Left lung (tissue), 14 donors: ENCODE data around the gene CABLES1. TPM values are rescaled to one million over a fixed set of nuclear protein-coding genes. Genes with fewer than 3 reads are reported as not detected.
"Not testable (repeated sequence)": the region's sequence is repeated elsewhere in the genome, so short reads cannot be mapped to it uniquely, and the experiment has no call there.

Experiments used
- ATAC-seq: fragments of 200-7000 bp; cut with Tn5 transposase; one replicate; pipeline ENCODE4 v1.9.1; 2020; ENCODE audit warnings: moderate library complexity
- DNase-seq, 4 donors: peaks; one replicate each; pipeline ENCODE4 v3.0.0-alpha.2; 2013 to 2020
- H3K27ac ChIP-seq, 2 donors: fragments of 200-600 bp; sonication (generic) in 1 of 2; one replicate each; pipeline versions ENCODE4 v1.5.0 to v1.8.0; 2020 to 2021
- H3K27me3 ChIP-seq, 2 donors: fragments of 200-600 bp; sonication (generic) in 1 of 2; one replicate each; pipeline versions ENCODE4 v1.5.0 to v1.8.0; 2020 to 2021
- H3K36me3 ChIP-seq, 2 donors: fragments of 200-600 bp; sonication (generic) in 1 of 2; one replicate each; pipeline versions ENCODE4 v1.5.0 to v1.8.0; 2020 to 2021
- H3K4me1 ChIP-seq, 2 donors: fragments of 200-600 bp; one replicate each; pipeline ENCODE4 v1.8.0; 2021
- H3K4me3 ChIP-seq, 2 donors: fragments of 200-600 bp; sonication (generic) in 1 of 2; one replicate each; pipeline versions ENCODE4 v1.5.0 to v1.8.0; 2020 to 2021; ENCODE audit warnings: mild to moderate bottlenecking in 1 of 2
- H3K9me3 ChIP-seq, 2 donors: fragments of 200-600 bp; sonication (generic) in 1 of 2; one replicate each; pipeline versions ENCODE4 v1.5.0 to v1.8.0; 2020 to 2021
- CTCF ChIP-seq, 2 donors: fragments of 200-600 bp; sonication (generic) in 1 of 2; IDR thresholded peaks; one replicate each; pipeline versions ENCODE4 v1.5.0 to v1.8.0; 2021; ENCODE audit warnings: antibody characterized with exemption in 2 of 2
- intact Hi-C, 2 donors: fragments of 100-400 bp; cut with DNase I; formaldehyde crosslinking; loops; one replicate each; pipeline versions ENCODE4 v1.11.2 to v1.14.2; 2022
- long read RNA-seq, 12 donors: library from polyadenylated mRNA in 2 of 12; unstranded in 2 of 12; transcript quantifications; one replicate each; pipeline ENCODE4 v2.0.0 and lab custom pipeline, GENCODE V29; 2019 to 2026
- polyA plus RNA-seq, 6 donors: library from polyadenylated mRNA; unstranded; fragments of 120-200 nt; gene quantifications; one replicate each; pipeline ENCODE4 v1.2.1, GENCODE V29; 2013; ENCODE audit not compliant: insufficient read length in 6 of 6
- total RNA-seq, 2 donors: library from RNA; stranded (reverse); fragmentation: NEBNext Ultra II Directional; extraction: Animal tissue kit (Norgen Biotek cat#: 25700); gene quantifications; one replicate each; pipeline ENCODE4 v1.2.1, GENCODE V29; 2021
- donor health status: DM: no; HTN: yes; CAD: no.
- donor health status: DM: no; HTN: no; CAD: no.

CABLES1 gene
- 10 to 100 TPM; 21.9 to 35.4 TPM for total RNA-seq
- polyA plus RNA-seq, result 10 to 100 TPM; 52.5 to 84.5 (median 81.5) TPM
- long read RNA-seq, donor 1, full-length matches to known transcripts, result 27 of 58 reads
- long read RNA-seq, donor 1, partial matches to known transcripts, result 31 of 58 reads
- long read RNA-seq, donor 1, other reads (novel, unspliced or antisense), result 0 of 58 reads
- long read RNA-seq, donor 2, full-length matches to known transcripts, result 15 of 29 reads
- long read RNA-seq, donor 2, partial matches to known transcripts, result 14 of 29 reads
- long read RNA-seq, donor 2, other reads (novel, unspliced or antisense), result 0 of 29 reads
- long read RNA-seq, donor 3, full-length matches to known transcripts, result 12 of 17 reads
- long read RNA-seq, donor 3, partial matches to known transcripts, result 5 of 17 reads
- long read RNA-seq, donor 3, other reads (novel, unspliced or antisense), result 0 of 17 reads
- long read RNA-seq, donor 4, partial matches to known transcripts, result 2 of 8 reads
- long read RNA-seq, donor 4, other reads (novel, unspliced or antisense), result 6 of 8 reads
- long read RNA-seq, donor 5, full-length matches to known transcripts, result 25 of 52 reads
- long read RNA-seq, donor 5, partial matches to known transcripts, result 27 of 52 reads
- long read RNA-seq, donor 5, other reads (novel, unspliced or antisense), result 0 of 52 reads
- long read RNA-seq, donor 6, full-length matches to known transcripts, result 6 of 6 reads
- long read RNA-seq, donor 6, partial matches to known transcripts, result 0 of 6 reads
- long read RNA-seq, donor 6, other reads (novel, unspliced or antisense), result 0 of 6 reads
- long read RNA-seq, donor 7, full-length matches to known transcripts, result 7 of 20 reads
- long read RNA-seq, donor 7, partial matches to known transcripts, result 13 of 20 reads
- long read RNA-seq, donor 7, other reads (novel, unspliced or antisense), result 0 of 20 reads
- long read RNA-seq, donor 8, full-length matches to known transcripts, result 24 of 59 reads
- long read RNA-seq, donor 8, partial matches to known transcripts, result 35 of 59 reads
- long read RNA-seq, donor 8, other reads (novel, unspliced or antisense), result 0 of 59 reads
- long read RNA-seq, donor 9, result 0 reads
- long read RNA-seq, donor 10, partial matches to known transcripts, result 1 of 2 reads
- long read RNA-seq, donor 10, other reads (novel, unspliced or antisense), result 1 of 2 reads
- long read RNA-seq, donor 11, result 0 reads
- long read RNA-seq, donor 12, full-length matches to known transcripts, result 15 of 39 reads
- long read RNA-seq, donor 12, partial matches to known transcripts, result 24 of 39 reads
- long read RNA-seq, donor 12, other reads (novel, unspliced or antisense), result 0 of 39 reads

GRCh38 chr18:23134780-23135549 lies at the start of gene CABLES1:
Gene CABLES1, plus strand, starts transcription at chr18:23135485. Its CDS starts 278 bp downstream, at chr18:23135763.
- DNase-seq (peak in 3 of 4 donors; percentile 77 to 89 (median 81)), ATAC-seq (peak; percentile 14)
- H3K27me3 ChIP-seq, result peaks cover 0 to 46% of the 10 kb centered on the region in 2 donors
- H3K4me3 ChIP-seq, result peak within 1 kb of the TSS; percentile 55 to 61
- no peaks in the 10 kb centered on the region for H3K9me3 ChIP-seq
- TF ChIP-seq CTCF (IDR thresholded peaks at IDR 0.05), result no peak
- no peaks in the 10 kb centered on the region for H3K36me3 ChIP-seq
- peak within 1 kb of the TSS; percentile 78 to 87 for H3K27ac ChIP-seq
- peaks cover 22 to 47% of the 10 kb centered on the region in 2 donors for H3K4me1 ChIP-seq
- intact Hi-C loops, result loop anchor here in 1 of 2 donors (5.0 to 10.0 kb wide), 2 partner anchors 97 to 230 kb away; no protein-coding TSS in a partner anchor

GRCh38 chr18:23087352-23087751 lies 47.9 kb upstream of the CABLES1 start:
- TF ChIP-seq CTCF (IDR thresholded peaks at IDR 0.05), result no peak
- H3K27me3 ChIP-seq, result no peaks in the 10 kb centered on the region
- no peak for DNase-seq
- ATAC-seq, result no peak
- H3K4me3 ChIP-seq, result no peak overlapping the region
- H3K36me3 ChIP-seq, result no peaks in the 10 kb centered on the region
- H3K27ac ChIP-seq, result no peak overlapping the region
- H3K4me1 ChIP-seq, result no peaks in the 10 kb centered on the region
- no peaks in the 10 kb centered on the region for H3K9me3 ChIP-seq
- intact Hi-C loops, result no loop called here

- intact Hi-C loops, result no loop called here
- no peaks in the 10 kb centered on the region for H3K27me3 ChIP-seq
- no peaks in the 10 kb centered on the region for H3K9me3 ChIP-seq
- H3K4me1 ChIP-seq, result no peaks in the 10 kb centered on the region
- H3K36me3 ChIP-seq, result no peaks in the 10 kb centered on the region
- no peak for DNase-seq
- no peak for ATAC-seq
- no peak for TF ChIP-seq CTCF (IDR thresholded peaks at IDR 0.05)
- H3K4me3 ChIP-seq, result no peak overlapping the region
- no peak overlapping the region for H3K27ac ChIP-seq
Observed at GRCh38 chr18:23088310-23088709, 47.0 kb upstream of the CABLES1 start.

- H3K4me1 ChIP-seq, H3K36me3 ChIP-seq, H3K27me3 ChIP-seq, ATAC-seq, intact Hi-C loops, H3K4me3 ChIP-seq, DNase-seq, H3K9me3 ChIP-seq: not testable (repeated sequence)
- H3K27ac ChIP-seq, result peak overlapping the region in 1 of 2 donors; percentile 5
Observed at GRCh38 chr18:23091017-23091993, 44.0 kb upstream of the CABLES1 start.
